WTC11 (cell line): ENCODE measurements around the gene TNFAIP3.

ENCODE experiments used
- ESRRA ChIP-seq: sonication (generic); formaldehyde crosslinking; IDR thresholded peaks from 2 replicates; pipeline ENCODE4 v1.8.1; 2022; ENCODE audit warnings: mild to moderate bottlenecking, missing genetic modification reagents, borderline replicate concordance
- FOXP1 ChIP-seq: sonication (generic); formaldehyde crosslinking; IDR thresholded peaks from 2 replicates; pipeline ENCODE4 v1.8.0; 2022; ENCODE audit warnings: missing genetic modification reagents, mild to moderate bottlenecking, moderate library complexity, borderline replicate concordance
- JUN ChIP-seq: sonication (generic); formaldehyde crosslinking; IDR thresholded peaks from 2 replicates; pipeline ENCODE4 v1.8.0; 2023; ENCODE audit warnings: mild to moderate bottlenecking, missing genetic modification reagents
- MYBL2 ChIP-seq: sonication (generic); formaldehyde crosslinking; IDR thresholded peaks from 2 replicates; pipeline ENCODE4 v1.8.1; 2023; ENCODE audit warnings: mild to moderate bottlenecking, moderate library complexity, missing genetic modification reagents
- NFE2L1 ChIP-seq: sonication (generic); formaldehyde crosslinking; IDR thresholded peaks from 2 replicates; pipeline ENCODE4 v1.8.1; 2023; ENCODE audit warnings: missing genetic modification reagents
- NR3C1 ChIP-seq: sonication (generic); formaldehyde crosslinking; conservative IDR thresholded peaks from 2 replicates; pipeline ENCODE4 v1.8.1; 2023; ENCODE audit warnings: low read depth, mild to moderate bottlenecking, missing genetic modification reagents
- TCF7 ChIP-seq: sonication (generic); formaldehyde crosslinking; IDR thresholded peaks from 2 replicates; pipeline ENCODE4 v1.8.0; 2022; ENCODE audit warnings: mild to moderate bottlenecking, low read depth, missing genetic modification reagents, moderate library complexity
- ZNF121 ChIP-seq: sonication (generic); formaldehyde crosslinking; IDR thresholded peaks from 2 replicates; pipeline ENCODE4 v1.8.0; 2023; ENCODE audit warnings: missing genetic modification reagents
- TF ChIP-seq, protein P1 (sequence below): sonication (generic); formaldehyde crosslinking; IDR thresholded peaks from 2 replicates; pipeline ENCODE4 v1.8.1; 2023; ENCODE audit warnings: mild to moderate bottlenecking, missing genetic modification reagents, moderate library complexity
- TF ChIP-seq, protein P2 (sequence below): fragments of 200-600 bp; IDR thresholded peaks from 2 replicates; pipeline ENCODE4 v1.8.0; 2022; ENCODE audit warnings: antibody characterized with exemption
- TF ChIP-seq, protein P3 (sequence below): sonication (generic); formaldehyde crosslinking; IDR thresholded peaks from 2 replicates; pipeline ENCODE4 v1.8.0; 2022; ENCODE audit warnings: mild to moderate bottlenecking, missing genetic modification reagents
- TF ChIP-seq, protein P4 (sequence below): sonication (generic); formaldehyde crosslinking; IDR thresholded peaks from 2 replicates; pipeline ENCODE4 v1.8.0; 2022; ENCODE audit warnings: mild to moderate bottlenecking, missing genetic modification reagents
- TF ChIP-seq, protein P5 (sequence below): sonication (generic); formaldehyde crosslinking; IDR thresholded peaks from 2 replicates; pipeline ENCODE4 v1.8.1; 2023; ENCODE audit warnings: mild to moderate bottlenecking, missing genetic modification reagents, borderline replicate concordance
- TF ChIP-seq, protein P6 (sequence below): sonication (generic); formaldehyde crosslinking; IDR thresholded peaks from 2 replicates; pipeline ENCODE4 v1.8.0; 2022; ENCODE audit warnings: mild to moderate bottlenecking, missing genetic modification reagents

DNA sequence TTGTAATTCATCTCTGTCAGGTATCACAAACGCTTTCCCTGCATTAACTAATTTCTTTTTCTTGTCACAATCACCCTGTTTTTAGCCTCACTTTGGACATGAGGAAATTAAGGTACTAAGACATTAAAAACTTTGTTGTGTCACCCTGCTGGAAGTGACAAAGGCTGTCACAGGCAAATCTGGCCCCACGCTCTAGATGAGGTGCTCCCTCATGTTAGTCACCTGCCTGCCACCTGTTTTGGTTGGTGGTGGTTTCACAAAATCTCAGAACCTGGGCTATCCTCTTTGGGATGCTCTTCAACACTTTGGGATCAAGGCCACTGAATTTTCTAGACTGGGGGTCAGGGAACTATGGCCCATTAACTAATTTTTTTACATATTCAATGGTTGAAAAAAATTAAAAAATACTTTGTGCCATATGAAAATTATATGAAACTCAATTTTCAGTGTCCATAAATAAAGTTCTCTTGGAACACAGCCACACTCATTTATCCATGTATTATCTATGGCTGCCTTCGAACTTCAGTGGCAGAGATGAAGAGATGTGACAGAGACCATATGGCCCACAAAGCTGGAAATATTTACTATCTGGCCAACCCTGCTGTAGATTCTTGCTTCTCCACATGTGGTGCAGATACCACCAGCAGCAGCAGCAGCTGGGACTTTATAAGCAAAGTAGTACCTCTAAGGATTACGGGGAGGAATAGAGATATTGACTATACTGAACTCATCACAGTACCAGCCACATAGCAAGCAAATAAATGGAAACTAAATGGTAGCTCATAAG is 16.1 kb upstream of the TNFAIP3 start:
- TF ChIP-seq, protein P1, sequence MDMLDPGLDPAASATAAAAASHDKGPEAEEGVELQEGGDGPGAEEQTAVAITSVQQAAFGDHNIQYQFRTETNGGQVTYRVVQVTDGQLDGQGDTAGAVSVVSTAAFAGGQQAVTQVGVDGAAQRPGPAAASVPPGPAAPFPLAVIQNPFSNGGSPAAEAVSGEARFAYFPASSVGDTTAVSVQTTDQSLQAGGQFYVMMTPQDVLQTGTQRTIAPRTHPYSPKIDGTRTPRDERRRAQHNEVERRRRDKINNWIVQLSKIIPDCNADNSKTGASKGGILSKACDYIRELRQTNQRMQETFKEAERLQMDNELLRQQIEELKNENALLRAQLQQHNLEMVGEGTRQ (CRISPR knock-in tag): no peak
- no peak for TF ChIP-seq JUN (CRISPR knock-in tag)
- TF ChIP-seq, protein P2, sequence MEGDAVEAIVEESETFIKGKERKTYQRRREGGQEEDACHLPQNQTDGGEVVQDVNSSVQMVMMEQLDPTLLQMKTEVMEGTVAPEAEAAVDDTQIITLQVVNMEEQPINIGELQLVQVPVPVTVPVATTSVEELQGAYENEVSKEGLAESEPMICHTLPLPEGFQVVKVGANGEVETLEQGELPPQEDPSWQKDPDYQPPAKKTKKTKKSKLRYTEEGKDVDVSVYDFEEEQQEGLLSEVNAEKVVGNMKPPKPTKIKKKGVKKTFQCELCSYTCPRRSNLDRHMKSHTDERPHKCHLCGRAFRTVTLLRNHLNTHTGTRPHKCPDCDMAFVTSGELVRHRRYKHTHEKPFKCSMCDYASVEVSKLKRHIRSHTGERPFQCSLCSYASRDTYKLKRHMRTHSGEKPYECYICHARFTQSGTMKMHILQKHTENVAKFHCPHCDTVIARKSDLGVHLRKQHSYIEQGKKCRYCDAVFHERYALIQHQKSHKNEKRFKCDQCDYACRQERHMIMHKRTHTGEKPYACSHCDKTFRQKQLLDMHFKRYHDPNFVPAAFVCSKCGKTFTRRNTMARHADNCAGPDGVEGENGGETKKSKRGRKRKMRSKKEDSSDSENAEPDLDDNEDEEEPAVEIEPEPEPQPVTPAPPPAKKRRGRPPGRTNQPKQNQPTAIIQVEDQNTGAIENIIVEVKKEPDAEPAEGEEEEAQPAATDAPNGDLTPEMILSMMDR: no peak
- TF ChIP-seq, protein P3, sequence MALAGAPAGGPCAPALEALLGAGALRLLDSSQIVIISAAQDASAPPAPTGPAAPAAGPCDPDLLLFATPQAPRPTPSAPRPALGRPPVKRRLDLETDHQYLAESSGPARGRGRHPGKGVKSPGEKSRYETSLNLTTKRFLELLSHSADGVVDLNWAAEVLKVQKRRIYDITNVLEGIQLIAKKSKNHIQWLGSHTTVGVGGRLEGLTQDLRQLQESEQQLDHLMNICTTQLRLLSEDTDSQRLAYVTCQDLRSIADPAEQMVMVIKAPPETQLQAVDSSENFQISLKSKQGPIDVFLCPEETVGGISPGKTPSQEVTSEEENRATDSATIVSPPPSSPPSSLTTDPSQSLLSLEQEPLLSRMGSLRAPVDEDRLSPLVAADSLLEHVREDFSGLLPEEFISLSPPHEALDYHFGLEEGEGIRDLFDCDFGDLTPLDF (CRISPR knock-in tag): no peak
- TF ChIP-seq ESRRA (CRISPR knock-in tag): no peak
- TF ChIP-seq NFE2L1 (CRISPR knock-in tag): no peak
- TF ChIP-seq, protein P4, sequence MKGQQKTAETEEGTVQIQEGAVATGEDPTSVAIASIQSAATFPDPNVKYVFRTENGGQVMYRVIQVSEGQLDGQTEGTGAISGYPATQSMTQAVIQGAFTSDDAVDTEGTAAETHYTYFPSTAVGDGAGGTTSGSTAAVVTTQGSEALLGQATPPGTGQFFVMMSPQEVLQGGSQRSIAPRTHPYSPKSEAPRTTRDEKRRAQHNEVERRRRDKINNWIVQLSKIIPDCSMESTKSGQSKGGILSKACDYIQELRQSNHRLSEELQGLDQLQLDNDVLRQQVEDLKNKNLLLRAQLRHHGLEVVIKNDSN (CRISPR knock-in tag): no peak
- no peak for TF ChIP-seq NR3C1 (CRISPR knock-in tag)
- no peak for TF ChIP-seq TCF7 (CRISPR knock-in tag)
- TF ChIP-seq MYBL2: no peak
- TF ChIP-seq, protein P5, sequence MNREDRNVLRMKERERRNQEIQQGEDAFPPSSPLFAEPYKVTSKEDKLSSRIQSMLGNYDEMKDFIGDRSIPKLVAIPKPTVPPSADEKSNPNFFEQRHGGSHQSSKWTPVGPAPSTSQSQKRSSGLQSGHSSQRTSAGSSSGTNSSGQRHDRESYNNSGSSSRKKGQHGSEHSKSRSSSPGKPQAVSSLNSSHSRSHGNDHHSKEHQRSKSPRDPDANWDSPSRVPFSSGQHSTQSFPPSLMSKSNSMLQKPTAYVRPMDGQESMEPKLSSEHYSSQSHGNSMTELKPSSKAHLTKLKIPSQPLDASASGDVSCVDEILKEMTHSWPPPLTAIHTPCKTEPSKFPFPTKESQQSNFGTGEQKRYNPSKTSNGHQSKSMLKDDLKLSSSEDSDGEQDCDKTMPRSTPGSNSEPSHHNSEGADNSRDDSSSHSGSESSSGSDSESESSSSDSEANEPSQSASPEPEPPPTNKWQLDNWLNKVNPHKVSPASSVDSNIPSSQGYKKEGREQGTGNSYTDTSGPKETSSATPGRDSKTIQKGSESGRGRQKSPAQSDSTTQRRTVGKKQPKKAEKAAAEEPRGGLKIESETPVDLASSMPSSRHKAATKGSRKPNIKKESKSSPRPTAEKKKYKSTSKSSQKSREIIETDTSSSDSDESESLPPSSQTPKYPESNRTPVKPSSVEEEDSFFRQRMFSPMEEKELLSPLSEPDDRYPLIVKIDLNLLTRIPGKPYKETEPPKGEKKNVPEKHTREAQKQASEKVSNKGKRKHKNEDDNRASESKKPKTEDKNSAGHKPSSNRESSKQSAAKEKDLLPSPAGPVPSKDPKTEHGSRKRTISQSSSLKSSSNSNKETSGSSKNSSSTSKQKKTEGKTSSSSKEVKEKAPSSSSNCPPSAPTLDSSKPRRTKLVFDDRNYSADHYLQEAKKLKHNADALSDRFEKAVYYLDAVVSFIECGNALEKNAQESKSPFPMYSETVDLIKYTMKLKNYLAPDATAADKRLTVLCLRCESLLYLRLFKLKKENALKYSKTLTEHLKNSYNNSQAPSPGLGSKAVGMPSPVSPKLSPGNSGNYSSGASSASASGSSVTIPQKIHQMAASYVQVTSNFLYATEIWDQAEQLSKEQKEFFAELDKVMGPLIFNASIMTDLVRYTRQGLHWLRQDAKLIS (CRISPR knock-in tag): no peak
- TF ChIP-seq, protein P6, sequence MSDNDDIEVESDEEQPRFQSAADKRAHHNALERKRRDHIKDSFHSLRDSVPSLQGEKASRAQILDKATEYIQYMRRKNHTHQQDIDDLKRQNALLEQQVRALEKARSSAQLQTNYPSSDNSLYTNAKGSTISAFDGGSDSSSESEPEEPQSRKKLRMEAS: no peak
- TF ChIP-seq FOXP1: no peak
- no peak for TF ChIP-seq ZNF121 (CRISPR knock-in tag)
